ENCODE measurements around the gene MRPL41.
"Not testable (repeated sequence)": the region's sequence is repeated elsewhere in the genome, so short reads cannot be mapped to it uniquely, and the experiment has no call there.

GRCh38 chr9:137513801-137514570 is 37.7 kb upstream of the MRPL41 start:
- TF ChIP-seq CTCF (IDR thresholded peaks at IDR 0.05; ENCODE audit: low read depth, low read length) = peak; percentile 16; the same call in 1 of the 2 replicates
- TF ChIP-seq EZH2phosphoT487 (IDR thresholded peaks at IDR 0.05; ENCODE audit: low read depth) = not testable (repeated sequence)
